Coronary artery (tissue), 2 donors: Measurements from ENCODE around the gene LEFTY1.
"Not testable (repeated sequence)": the region's sequence is repeated elsewhere in the genome, so short reads cannot be mapped to it uniquely, and the experiment has no call there.

Source experiments
- DNase-seq: peaks from one replicate; pipeline ENCODE4 v3.0.0-alpha.2; 2017; ENCODE audit warnings: low spot score
- H3K27ac ChIP-seq, 2 donors: fragments of 200-600 bp; sonication (generic); one replicate each; pipeline ENCODE4 v1.5.1; 2016 to 2019
- H3K4me3 ChIP-seq: fragments of 200-600 bp; sonication (generic); 2 replicates; pipeline ENCODE4 v1.5.1; 2016; ENCODE audit warnings: mild to moderate bottlenecking, moderate library complexity
- CTCF ChIP-seq: fragments of 200-600 bp; sonication (generic); IDR thresholded peaks from one replicate; pipeline ENCODE4 v1.5.1; 2019; ENCODE audit warnings: antibody characterized with exemption

Gene LEFTY1

GRCh38 chr1:225930566-225930965, 41.6 kb upstream of the LEFTY1 start:
- no peak overlapping the region for H3K4me3 ChIP-seq
- H3K27ac ChIP-seq = no peak overlapping the region
- TF ChIP-seq CTCF = no peak
- DNase-seq = no peak

- DNase-seq, H3K4me3 ChIP-seq, H3K27ac ChIP-seq: not testable (repeated sequence)
Measured at GRCh38 chr1:225929462-225929861, 40.5 kb upstream of the LEFTY1 start.

GRCh38 chr1:225928186-225929175, 39.5 kb upstream of the LEFTY1 start:
- H3K4me3 ChIP-seq = no peak overlapping the region
- TF ChIP-seq CTCF = no peak
- no peak for DNase-seq
- no peak overlapping the region for H3K27ac ChIP-seq

GRCh38 chr1:225926551-225927113, 37.7 kb upstream of the LEFTY1 start:
- Histone ChIP-seq H3K4me3 (no peak overlapping the region), H3K27ac (no peak overlapping the region)
- no peak for DNase-seq
- TF ChIP-seq CTCF = no peak

GRCh38 chr1:225923692-225924555, 35.0 kb upstream of the LEFTY1 start, which contains the start of gene PYCR2:
TSS of gene PYCR2 (minus strand) at chr1:225924250. CDS start at chr1:225924110, 140 bp downstream.
- H3K27ac ChIP-seq = peak within 1 kb of the TSS; percentile 69 to 93
- H3K4me3 ChIP-seq = peak within 1 kb of the TSS; percentile 89
- peak; percentile 99 for DNase-seq
- no peak for TF ChIP-seq CTCF

GRCh38 chr1:225923381-225923691, 34.4 kb upstream of the LEFTY1 start:
- DNase-seq = no peak
- H3K27ac ChIP-seq = peak overlapping the region; percentile 69 to 93
- no peak for TF ChIP-seq CTCF
- H3K4me3 ChIP-seq = peak overlapping the region; percentile 89
